WTC11 (cell line): ENCODE measurements around the gene PDE11A. TPM values are rescaled to one million over a fixed set of nuclear protein-coding genes. Genes with fewer than 3 reads are reported as not detected.

Experiments used
- ATAC-seq: fragments of 200-7000 bp; cut with Tn5 transposase; 2 replicates; pipeline ENCODE4 v1.10.0; 2021; ENCODE audit warnings: mild to moderate bottlenecking, moderate library complexity
- CTCF ChIA-PET: fragments of 300-600 bp; sonication (Branson Sonifier 250); formaldehyde crosslinking; loops from one replicate; lab custom pipeline; 2021; ENCODE audit warnings: antibody characterized with exemption; lab: Charles Lee
- POLR2A ChIA-PET: fragments of 350-600 bp; sonication (Branson Sonifier 250); formaldehyde crosslinking; loops from one replicate; lab custom pipeline; 2021; ENCODE audit warnings: antibody characterized with exemption; lab: Charles Lee
- DNase-seq: peaks from one replicate; pipeline ENCODE4 v3.0.0; 2021; ENCODE audit warnings: low spot score
- H3K27ac Mint-ChIP-seq: 2 replicates; pipeline ENCODE4 v1.8.0; 2021; ENCODE audit warnings: mixed read lengths
- H3K27me3 Mint-ChIP-seq: 2 replicates; pipeline ENCODE4 v1.8.0; 2021; ENCODE audit warnings: low read depth, mild to moderate bottlenecking, moderate library complexity, mixed read lengths
- H3K36me3 Mint-ChIP-seq: 2 replicates; pipeline ENCODE4 v1.8.0; 2021; ENCODE audit warnings: mixed read lengths
- H3K4me1 Mint-ChIP-seq: 2 replicates; pipeline ENCODE4 v1.8.0; 2022; ENCODE audit warnings: mixed read lengths
- H3K4me3 Mint-ChIP-seq: 2 replicates; pipeline ENCODE4 v1.8.0; 2021; ENCODE audit warnings: mild to moderate bottlenecking, moderate library complexity, mixed read lengths
- H3K9me3 Mint-ChIP-seq: 2 replicates; pipeline ENCODE4 v1.8.0; 2021; ENCODE audit warnings: mixed read lengths
- AR ChIP-seq: fragments of 250-450 bp; sonication (Bioruptor Pico); IDR thresholded peaks from 2 replicates; pipeline ENCODE4 v1.9.0; 2021; ENCODE audit warnings: mild to moderate bottlenecking
- E2F5 ChIP-seq: sonication (generic); formaldehyde crosslinking; IDR thresholded peaks from 2 replicates; pipeline ENCODE4 v1.8.1; 2022; ENCODE audit warnings: mild to moderate bottlenecking, moderate library complexity, missing genetic modification reagents
- GTF2I ChIP-seq: fragments of 250-450 bp; sonication (Bioruptor Pico); conservative IDR thresholded peaks from 2 replicates; pipeline ENCODE4 v1.4.0; 2021; ENCODE audit warnings: mild to moderate bottlenecking
- SMAD4 ChIP-seq: sonication (generic); formaldehyde crosslinking; IDR thresholded peaks from 2 replicates; pipeline ENCODE4 v1.8.0; 2022; ENCODE audit warnings: mild to moderate bottlenecking, missing genetic modification reagents
- STAT6 ChIP-seq: sonication (generic); formaldehyde crosslinking; conservative IDR thresholded peaks from 2 replicates; pipeline ENCODE4 v1.8.1; 2023; ENCODE audit warnings: mild to moderate bottlenecking, low read depth, missing genetic modification reagents, moderate library complexity
- ZNF263 ChIP-seq: sonication (generic); formaldehyde crosslinking; IDR thresholded peaks from 2 replicates; pipeline ENCODE4 v1.8.1; 2022; ENCODE audit warnings: low read depth, mild to moderate bottlenecking, moderate library complexity, missing genetic modification reagents
- total RNA-seq: library from RNA; stranded (reverse); gene quantifications from 3 replicates; pipeline ENCODE4 v1.2.3, GENCODE V29; 2021
- TF ChIP-seq, protein P1 (sequence below): sonication (generic); formaldehyde crosslinking; IDR thresholded peaks from 2 replicates; pipeline ENCODE4 v1.8.0; 2022; ENCODE audit warnings: missing genetic modification reagents
- TF ChIP-seq, protein P2 (sequence below): sonication (generic); formaldehyde crosslinking; IDR thresholded peaks from 2 replicates; pipeline ENCODE4 v1.8.0; 2023; ENCODE audit warnings: missing genetic modification reagents
- TF ChIP-seq, protein P3 (sequence below): sonication (generic); formaldehyde crosslinking; IDR thresholded peaks from 2 replicates; pipeline ENCODE4 v1.8.0; 2023; ENCODE audit warnings: missing genetic modification reagents, mild to moderate bottlenecking, borderline replicate concordance
- TF ChIP-seq, protein P4 (sequence below): sonication (generic); formaldehyde crosslinking; IDR thresholded peaks from 2 replicates; pipeline ENCODE4 v1.8.0; 2023; ENCODE audit warnings: mild to moderate bottlenecking, missing genetic modification reagents

The PDE11A gene
- total RNA-seq, 1 experiment from 2014 or later: 0.13 TPM

- no peaks in the 10 kb centered on the region for H3K27me3 Mint-ChIP-seq
- H3K27ac Mint-ChIP-seq: no peak overlapping the region
- ATAC-seq (no peak), DNase-seq (no peak)
- POLR2A ChIA-PET: no interaction called here
- CTCF ChIA-PET: interaction anchor here (0.9 to 1.4 kb wide), 5 partner anchors 9 to 159 kb away, joined by 3 to 10 read pairs (median 3); no protein-coding TSS in a partner anchor
- TF ChIP-seq SMAD4 (CRISPR knock-in tag): no peak
- TF ChIP-seq E2F5 (CRISPR knock-in tag): no peak
- no peak for TF ChIP-seq ZNF263 (CRISPR knock-in tag)
- TF ChIP-seq STAT6 (CRISPR knock-in tag): no peak
- TF ChIP-seq, protein P1, sequence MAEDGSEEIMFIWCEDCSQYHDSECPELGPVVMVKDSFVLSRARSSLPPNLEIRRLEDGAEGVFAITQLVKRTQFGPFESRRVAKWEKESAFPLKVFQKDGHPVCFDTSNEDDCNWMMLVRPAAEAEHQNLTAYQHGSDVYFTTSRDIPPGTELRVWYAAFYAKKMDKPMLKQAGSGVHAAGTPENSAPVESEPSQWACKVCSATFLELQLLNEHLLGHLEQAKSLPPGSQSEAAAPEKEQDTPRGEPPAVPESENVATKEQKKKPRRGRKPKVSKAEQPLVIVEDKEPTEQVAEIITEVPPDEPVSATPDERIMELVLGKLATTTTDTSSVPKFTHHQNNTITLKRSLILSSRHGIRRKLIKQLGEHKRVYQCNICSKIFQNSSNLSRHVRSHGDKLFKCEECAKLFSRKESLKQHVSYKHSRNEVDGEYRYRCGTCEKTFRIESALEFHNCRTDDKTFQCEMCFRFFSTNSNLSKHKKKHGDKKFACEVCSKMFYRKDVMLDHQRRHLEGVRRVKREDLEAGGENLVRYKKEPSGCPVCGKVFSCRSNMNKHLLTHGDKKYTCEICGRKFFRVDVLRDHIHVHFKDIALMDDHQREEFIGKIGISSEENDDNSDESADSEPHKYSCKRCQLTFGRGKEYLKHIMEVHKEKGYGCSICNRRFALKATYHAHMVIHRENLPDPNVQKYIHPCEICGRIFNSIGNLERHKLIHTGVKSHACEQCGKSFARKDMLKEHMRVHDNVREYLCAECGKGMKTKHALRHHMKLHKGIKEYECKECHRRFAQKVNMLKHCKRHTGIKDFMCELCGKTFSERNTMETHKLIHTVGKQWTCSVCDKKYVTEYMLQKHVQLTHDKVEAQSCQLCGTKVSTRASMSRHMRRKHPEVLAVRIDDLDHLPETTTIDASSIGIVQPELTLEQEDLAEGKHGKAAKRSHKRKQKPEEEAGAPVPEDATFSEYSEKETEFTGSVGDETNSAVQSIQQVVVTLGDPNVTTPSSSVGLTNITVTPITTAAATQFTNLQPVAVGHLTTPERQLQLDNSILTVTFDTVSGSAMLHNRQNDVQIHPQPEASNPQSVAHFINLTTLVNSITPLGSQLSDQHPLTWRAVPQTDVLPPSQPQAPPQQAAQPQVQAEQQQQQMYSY (CRISPR knock-in tag): no peak
- no peak for TF ChIP-seq AR
- TF ChIP-seq GTF2I: no peak
- TF ChIP-seq, protein P2, sequence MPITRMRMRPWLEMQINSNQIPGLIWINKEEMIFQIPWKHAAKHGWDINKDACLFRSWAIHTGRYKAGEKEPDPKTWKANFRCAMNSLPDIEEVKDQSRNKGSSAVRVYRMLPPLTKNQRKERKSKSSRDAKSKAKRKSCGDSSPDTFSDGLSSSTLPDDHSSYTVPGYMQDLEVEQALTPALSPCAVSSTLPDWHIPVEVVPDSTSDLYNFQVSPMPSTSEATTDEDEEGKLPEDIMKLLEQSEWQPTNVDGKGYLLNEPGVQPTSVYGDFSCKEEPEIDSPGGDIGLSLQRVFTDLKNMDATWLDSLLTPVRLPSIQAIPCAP (CRISPR knock-in tag): no peak
- TF ChIP-seq, protein P3, sequence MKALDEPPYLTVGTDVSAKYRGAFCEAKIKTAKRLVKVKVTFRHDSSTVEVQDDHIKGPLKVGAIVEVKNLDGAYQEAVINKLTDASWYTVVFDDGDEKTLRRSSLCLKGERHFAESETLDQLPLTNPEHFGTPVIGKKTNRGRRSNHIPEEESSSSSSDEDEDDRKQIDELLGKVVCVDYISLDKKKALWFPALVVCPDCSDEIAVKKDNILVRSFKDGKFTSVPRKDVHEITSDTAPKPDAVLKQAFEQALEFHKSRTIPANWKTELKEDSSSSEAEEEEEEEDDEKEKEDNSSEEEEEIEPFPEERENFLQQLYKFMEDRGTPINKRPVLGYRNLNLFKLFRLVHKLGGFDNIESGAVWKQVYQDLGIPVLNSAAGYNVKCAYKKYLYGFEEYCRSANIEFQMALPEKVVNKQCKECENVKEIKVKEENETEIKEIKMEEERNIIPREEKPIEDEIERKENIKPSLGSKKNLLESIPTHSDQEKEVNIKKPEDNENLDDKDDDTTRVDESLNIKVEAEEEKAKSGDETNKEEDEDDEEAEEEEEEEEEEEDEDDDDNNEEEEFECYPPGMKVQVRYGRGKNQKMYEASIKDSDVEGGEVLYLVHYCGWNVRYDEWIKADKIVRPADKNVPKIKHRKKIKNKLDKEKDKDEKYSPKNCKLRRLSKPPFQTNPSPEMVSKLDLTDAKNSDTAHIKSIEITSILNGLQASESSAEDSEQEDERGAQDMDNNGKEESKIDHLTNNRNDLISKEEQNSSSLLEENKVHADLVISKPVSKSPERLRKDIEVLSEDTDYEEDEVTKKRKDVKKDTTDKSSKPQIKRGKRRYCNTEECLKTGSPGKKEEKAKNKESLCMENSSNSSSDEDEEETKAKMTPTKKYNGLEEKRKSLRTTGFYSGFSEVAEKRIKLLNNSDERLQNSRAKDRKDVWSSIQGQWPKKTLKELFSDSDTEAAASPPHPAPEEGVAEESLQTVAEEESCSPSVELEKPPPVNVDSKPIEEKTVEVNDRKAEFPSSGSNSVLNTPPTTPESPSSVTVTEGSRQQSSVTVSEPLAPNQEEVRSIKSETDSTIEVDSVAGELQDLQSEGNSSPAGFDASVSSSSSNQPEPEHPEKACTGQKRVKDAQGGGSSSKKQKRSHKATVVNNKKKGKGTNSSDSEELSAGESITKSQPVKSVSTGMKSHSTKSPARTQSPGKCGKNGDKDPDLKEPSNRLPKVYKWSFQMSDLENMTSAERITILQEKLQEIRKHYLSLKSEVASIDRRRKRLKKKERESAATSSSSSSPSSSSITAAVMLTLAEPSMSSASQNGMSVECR (CRISPR knock-in tag): no peak
- TF ChIP-seq, protein P4, sequence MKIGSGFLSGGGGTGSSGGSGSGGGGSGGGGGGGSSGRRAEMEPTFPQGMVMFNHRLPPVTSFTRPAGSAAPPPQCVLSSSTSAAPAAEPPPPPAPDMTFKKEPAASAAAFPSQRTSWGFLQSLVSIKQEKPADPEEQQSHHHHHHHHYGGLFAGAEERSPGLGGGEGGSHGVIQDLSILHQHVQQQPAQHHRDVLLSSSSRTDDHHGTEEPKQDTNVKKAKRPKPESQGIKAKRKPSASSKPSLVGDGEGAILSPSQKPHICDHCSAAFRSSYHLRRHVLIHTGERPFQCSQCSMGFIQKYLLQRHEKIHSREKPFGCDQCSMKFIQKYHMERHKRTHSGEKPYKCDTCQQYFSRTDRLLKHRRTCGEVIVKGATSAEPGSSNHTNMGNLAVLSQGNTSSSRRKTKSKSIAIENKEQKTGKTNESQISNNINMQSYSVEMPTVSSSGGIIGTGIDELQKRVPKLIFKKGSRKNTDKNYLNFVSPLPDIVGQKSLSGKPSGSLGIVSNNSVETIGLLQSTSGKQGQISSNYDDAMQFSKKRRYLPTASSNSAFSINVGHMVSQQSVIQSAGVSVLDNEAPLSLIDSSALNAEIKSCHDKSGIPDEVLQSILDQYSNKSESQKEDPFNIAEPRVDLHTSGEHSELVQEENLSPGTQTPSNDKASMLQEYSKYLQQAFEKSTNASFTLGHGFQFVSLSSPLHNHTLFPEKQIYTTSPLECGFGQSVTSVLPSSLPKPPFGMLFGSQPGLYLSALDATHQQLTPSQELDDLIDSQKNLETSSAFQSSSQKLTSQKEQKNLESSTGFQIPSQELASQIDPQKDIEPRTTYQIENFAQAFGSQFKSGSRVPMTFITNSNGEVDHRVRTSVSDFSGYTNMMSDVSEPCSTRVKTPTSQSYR (CRISPR knock-in tag): no peak
- H3K9me3 Mint-ChIP-seq: no peaks in the 10 kb centered on the region
- H3K36me3 Mint-ChIP-seq: no peaks in the 10 kb centered on the region
- H3K4me1 Mint-ChIP-seq: peaks cover 18% of the 10 kb centered on the region
- H3K4me3 Mint-ChIP-seq: no peak overlapping the region
These were observed 163.8 kb downstream of the PDE11A start for GRCh38 chr2:177908824-177909223.
